ENCODE results near the gene TMPRSS3. TPM values are rescaled to one million over a fixed set of nuclear protein-coding genes. Genes with fewer than 3 reads are reported as not detected.

TMPRSS3 gene
- total RNA-seq, 2 experiments from 2014 or later, result 7.4 to 8.9 TPM

DNA sequence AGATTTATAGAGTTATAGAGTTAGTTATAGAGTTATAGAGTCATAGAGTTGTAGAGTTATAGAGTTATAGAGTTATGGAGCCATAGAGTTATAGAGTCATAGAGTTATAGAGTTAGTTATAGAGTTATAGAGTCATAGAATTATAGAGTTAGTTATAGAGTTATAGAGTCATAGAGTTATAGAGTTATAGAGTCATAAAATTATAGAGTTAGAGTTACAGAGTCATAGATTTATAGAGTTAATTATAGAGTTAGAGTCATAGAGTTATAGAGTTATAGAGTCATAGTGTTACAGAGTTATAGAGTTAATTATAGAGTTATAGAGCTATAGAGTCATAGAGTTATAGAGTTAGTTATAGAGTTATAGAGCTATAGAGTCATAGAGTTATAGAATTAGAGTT is 40.0 kb upstream of the TMPRSS3 start:
- ChIA-PET POLR2A (no interaction called here), CTCF (no interaction called here)
- Mint-ChIP-seq H3K27me3 (no peaks in the 10 kb centered on the region), H3K27ac (no peak overlapping the region), H3K36me3 (ENCODE audit: low read depth) (peaks cover 98% of the 10 kb centered on the region), H3K9me3 (peaks cover 15% of the 10 kb centered on the region), H3K4me1 (peaks cover 61% of the 10 kb centered on the region), H3K4me3 (no peak overlapping the region)
- DNase-seq, result no peak

DNA sequence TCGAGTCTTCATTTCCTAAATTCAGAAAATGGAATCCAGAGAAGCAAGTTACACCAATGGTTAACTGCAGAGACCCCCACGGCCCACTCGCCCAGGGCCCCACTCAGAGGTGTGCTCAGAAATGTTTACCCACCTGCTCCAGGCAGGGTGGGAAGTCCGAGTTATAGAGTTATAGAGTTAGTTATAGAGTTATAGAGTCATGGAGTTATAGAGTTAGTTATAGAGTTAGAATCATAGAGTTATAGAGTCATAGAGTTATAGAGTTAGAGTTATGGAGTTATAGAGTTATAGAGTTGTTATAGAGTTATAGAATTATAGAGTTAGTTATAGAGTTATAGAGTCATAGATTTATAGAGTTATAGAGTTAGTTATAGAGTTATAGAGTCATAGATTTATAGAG is 39.5 kb upstream of the TMPRSS3 start:
- Mint-ChIP-seq H3K4me1 (peaks cover 58% of the 10 kb centered on the region), H3K4me3 (no peak overlapping the region), H3K36me3 (ENCODE audit: low read depth) (peaks cover 98% of the 10 kb centered on the region), H3K27me3 (no peaks in the 10 kb centered on the region), H3K27ac (no peak overlapping the region), H3K9me3 (peaks cover 15% of the 10 kb centered on the region)
- POLR2A ChIA-PET, result no interaction called here
- DNase-seq, result no peak
- CTCF ChIA-PET, result interaction anchor here (1.4 kb wide), 1 partner anchor 12 kb away, joined by 6 read pairs; no protein-coding TSS in a partner anchor

DNA sequence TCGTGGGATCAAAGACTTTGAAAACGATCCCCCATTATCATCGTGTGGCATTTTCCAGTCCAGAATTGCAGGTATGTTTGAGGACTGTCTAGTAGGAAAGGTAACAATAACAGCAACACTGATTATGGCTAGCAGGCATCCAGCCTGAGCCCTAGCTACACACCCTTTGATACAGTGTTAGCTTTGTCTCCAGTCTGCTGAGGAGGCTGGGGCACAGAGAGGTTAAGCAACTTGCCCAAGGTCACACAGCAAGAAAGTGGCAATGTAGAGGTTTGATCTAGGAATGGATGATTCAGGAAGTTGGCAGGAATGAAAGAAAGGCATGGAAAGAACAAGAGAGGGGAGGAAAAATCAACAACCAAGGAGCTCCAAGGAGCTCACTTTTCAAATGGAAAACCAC is 39.0 kb upstream of the TMPRSS3 start:
- ChIA-PET POLR2A (interaction anchor here (0.6 kb wide), 2 partner anchors 460 to 1005 kb away, joined by 3 read pairs; no protein-coding TSS in a partner anchor), CTCF (interaction anchor here (1.4 kb wide), 1 partner anchor 12 kb away, joined by 6 read pairs; no protein-coding TSS in a partner anchor)
- H3K27ac Mint-ChIP-seq, result no peak overlapping the region
- H3K36me3 Mint-ChIP-seq (ENCODE audit: low read depth), result peaks cover 97% of the 10 kb centered on the region
- H3K9me3 Mint-ChIP-seq, result peaks cover 15% of the 10 kb centered on the region
- H3K27me3 Mint-ChIP-seq, result no peaks in the 10 kb centered on the region
- peaks cover 57% of the 10 kb centered on the region for H3K4me1 Mint-ChIP-seq
- DNase-seq, result no peak
- no peak overlapping the region for H3K4me3 Mint-ChIP-seq

DNA sequence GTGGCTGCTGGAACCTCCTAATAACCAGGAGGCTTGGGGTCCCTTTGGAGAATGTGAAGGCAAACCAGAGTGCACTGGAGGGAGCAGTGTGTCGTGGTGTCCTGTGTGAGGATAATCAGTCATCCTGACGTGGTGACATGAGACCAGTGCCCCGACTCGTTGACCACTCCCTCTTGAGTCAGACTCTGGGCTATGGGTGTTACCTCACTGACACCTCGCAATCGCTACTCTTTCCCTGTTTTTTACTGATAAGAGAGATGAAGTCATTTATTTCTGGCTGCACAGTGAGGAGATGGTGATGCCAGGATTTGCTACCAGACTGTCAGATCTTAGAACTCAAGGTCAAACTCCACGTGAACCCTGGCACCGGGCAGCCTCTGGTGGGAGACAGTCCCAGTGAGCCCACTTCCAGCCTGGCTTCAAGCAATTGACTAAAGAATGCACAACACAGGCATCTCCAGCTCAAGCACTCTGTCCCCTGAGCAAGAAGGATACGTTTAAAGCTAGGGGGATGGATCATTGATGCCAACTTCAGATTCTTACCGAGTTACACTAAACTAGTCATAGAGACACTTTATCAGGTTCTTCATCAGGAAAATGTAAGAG is 38.2 kb upstream of the TMPRSS3 start:
- no peak for DNase-seq
- H3K36me3 Mint-ChIP-seq (ENCODE audit: low read depth), result peaks cover 97% of the 10 kb centered on the region
- POLR2A ChIA-PET, result interaction anchor here (0.6 kb wide), 1 partner anchor 461 kb away, joined by 3 read pairs; no protein-coding TSS in a partner anchor
- H3K4me1 Mint-ChIP-seq, result peaks cover 49% of the 10 kb centered on the region
- H3K27ac Mint-ChIP-seq, result no peak overlapping the region
- peaks cover 15% of the 10 kb centered on the region for H3K9me3 Mint-ChIP-seq
- CTCF ChIA-PET, result interaction anchor here (1.4 kb wide), 1 partner anchor 11 kb away, joined by 6 read pairs; no protein-coding TSS in a partner anchor
- H3K27me3 Mint-ChIP-seq, result no peaks in the 10 kb centered on the region
- H3K4me3 Mint-ChIP-seq, result no peak overlapping the region

GRCh38 chr21:42432695-42433094 is 36.8 kb upstream of the TMPRSS3 start:
- no peak for DNase-seq
- H3K4me3 Mint-ChIP-seq, result no peak overlapping the region
- H3K36me3 Mint-ChIP-seq (ENCODE audit: low read depth), result peaks cover 96% of the 10 kb centered on the region
- H3K27me3 Mint-ChIP-seq, result no peaks in the 10 kb centered on the region
- ChIA-PET POLR2A (interaction anchor here (0.6 kb wide), 1 partner anchor 244 kb away, joined by 3 read pairs; no protein-coding TSS in a partner anchor), CTCF (interaction anchor here (1.3 kb wide), 1 partner anchor 122 kb away, joined by 3 read pairs; no protein-coding TSS in a partner anchor)
- peak overlapping the region; percentile 31 for H3K27ac Mint-ChIP-seq
- peaks cover 44% of the 10 kb centered on the region for H3K4me1 Mint-ChIP-seq
- peaks cover 15% of the 10 kb centered on the region for H3K9me3 Mint-ChIP-seq

GRCh38 chr21:42431196-42431595 is 35.3 kb upstream of the TMPRSS3 start:
- Mint-ChIP-seq H3K36me3 (ENCODE audit: low read depth) (peaks cover 96% of the 10 kb centered on the region), H3K9me3 (peaks cover 15% of the 10 kb centered on the region), H3K27me3 (no peaks in the 10 kb centered on the region), H3K4me1 (peaks cover 48% of the 10 kb centered on the region), H3K4me3 (no peak overlapping the region), H3K27ac (peak overlapping the region; percentile 41)
- DNase-seq, result no peak
- CTCF ChIA-PET, result interaction anchor here (0.5 to 1.1 kb wide), 2 partner anchors 26 to 81 kb away, joined by 3 read pairs; no protein-coding TSS in a partner anchor
- POLR2A ChIA-PET, result no interaction called here

DNA sequence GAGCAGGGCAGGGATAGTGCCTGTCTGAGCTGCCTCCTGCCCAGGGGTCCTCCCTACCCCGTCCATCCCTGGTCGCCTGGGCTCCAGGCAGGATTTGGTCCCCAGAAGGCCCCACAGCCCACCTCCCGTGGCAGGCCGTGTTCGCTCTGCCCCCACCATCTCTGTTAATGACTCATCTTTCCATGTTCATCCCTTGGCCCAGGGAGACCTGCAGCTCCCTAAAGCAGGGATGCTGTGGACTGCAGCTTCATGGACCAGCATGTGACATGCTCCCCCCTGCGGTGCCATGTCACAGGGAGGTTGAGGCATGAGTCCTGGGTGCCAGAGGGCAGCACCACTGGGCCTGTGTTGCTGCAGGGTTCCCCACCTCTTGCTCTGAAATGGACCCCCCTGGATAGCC is 34.7 kb upstream of the TMPRSS3 start:
- Mint-ChIP-seq H3K9me3 (peaks cover 15% of the 10 kb centered on the region), H3K27ac (no peak overlapping the region), H3K36me3 (ENCODE audit: low read depth) (peaks cover 96% of the 10 kb centered on the region), H3K27me3 (no peaks in the 10 kb centered on the region), H3K4me1 (peaks cover 55% of the 10 kb centered on the region), H3K4me3 (no peak overlapping the region)
- POLR2A ChIA-PET, result no interaction called here
- CTCF ChIA-PET, result interaction anchor here (1.1 kb wide), 2 partner anchors 26 to 42 kb away, joined by 3 read pairs; no protein-coding TSS in a partner anchor
- DNase-seq, result no peak

DNA sequence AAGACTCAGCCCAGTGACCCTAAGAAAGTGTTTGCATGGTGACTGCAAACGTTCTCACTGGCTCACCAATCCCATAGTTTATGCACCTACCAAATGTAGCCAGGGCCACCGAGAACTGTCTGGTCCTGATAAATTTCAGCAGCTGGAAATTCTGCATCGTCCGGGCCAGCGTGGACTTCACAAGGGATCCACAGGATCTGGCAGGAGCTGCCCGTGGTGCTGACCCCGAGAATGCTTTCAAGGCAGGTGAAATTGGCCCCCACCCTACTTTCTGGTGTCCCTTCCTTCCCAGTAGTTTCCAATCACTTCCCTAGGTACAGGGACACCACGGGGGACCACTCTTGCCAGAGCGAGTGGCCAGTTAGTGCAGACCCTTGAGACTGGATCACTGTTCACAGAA is 34.0 kb upstream of the TMPRSS3 start:
- Mint-ChIP-seq H3K9me3 (peaks cover 15% of the 10 kb centered on the region), H3K27ac (no peak overlapping the region), H3K4me3 (no peak overlapping the region), H3K4me1 (peaks cover 55% of the 10 kb centered on the region), H3K27me3 (no peaks in the 10 kb centered on the region), H3K36me3 (ENCODE audit: low read depth) (peaks cover 96% of the 10 kb centered on the region)
- ChIA-PET CTCF (interaction anchor here (1.1 kb wide), 1 partner anchor 41 kb away, joined by 3 read pairs; no protein-coding TSS in a partner anchor), POLR2A (no interaction called here)
- no peak for DNase-seq

GRCh38 chr21:42429021-42429420 is 33.2 kb upstream of the TMPRSS3 start:
- Mint-ChIP-seq H3K4me1 (peaks cover 55% of the 10 kb centered on the region), H3K36me3 (ENCODE audit: low read depth) (peaks cover 94% of the 10 kb centered on the region), H3K27ac (no peak overlapping the region), H3K4me3 (no peak overlapping the region), H3K9me3 (peaks cover 15% of the 10 kb centered on the region), H3K27me3 (no peaks in the 10 kb centered on the region)
- no peak for DNase-seq
- ChIA-PET POLR2A (no interaction called here), CTCF (interaction anchor here (0.9 to 1.5 kb wide), 3 partner anchors 10 to 118 kb away, joined by 3 to 4 read pairs (median 3); no protein-coding TSS in a partner anchor)

GRCh38 chr21:42427809-42428419 is 32.1 kb upstream of the TMPRSS3 start:
- Mint-ChIP-seq H3K9me3 (peaks cover 12% of the 10 kb centered on the region), H3K27me3 (no peaks in the 10 kb centered on the region), H3K36me3 (ENCODE audit: low read depth) (peaks cover 94% of the 10 kb centered on the region), H3K27ac (no peak overlapping the region), H3K4me1 (peaks cover 55% of the 10 kb centered on the region), H3K4me3 (no peak overlapping the region)
- DNase-seq, result no peak
- CTCF ChIA-PET, result interaction anchor here (0.9 to 1.5 kb wide), 4 partner anchors 11 to 117 kb away, joined by 3 to 4 read pairs (median 3); no protein-coding TSS in a partner anchor
- POLR2A ChIA-PET, result no interaction called here

DNA sequence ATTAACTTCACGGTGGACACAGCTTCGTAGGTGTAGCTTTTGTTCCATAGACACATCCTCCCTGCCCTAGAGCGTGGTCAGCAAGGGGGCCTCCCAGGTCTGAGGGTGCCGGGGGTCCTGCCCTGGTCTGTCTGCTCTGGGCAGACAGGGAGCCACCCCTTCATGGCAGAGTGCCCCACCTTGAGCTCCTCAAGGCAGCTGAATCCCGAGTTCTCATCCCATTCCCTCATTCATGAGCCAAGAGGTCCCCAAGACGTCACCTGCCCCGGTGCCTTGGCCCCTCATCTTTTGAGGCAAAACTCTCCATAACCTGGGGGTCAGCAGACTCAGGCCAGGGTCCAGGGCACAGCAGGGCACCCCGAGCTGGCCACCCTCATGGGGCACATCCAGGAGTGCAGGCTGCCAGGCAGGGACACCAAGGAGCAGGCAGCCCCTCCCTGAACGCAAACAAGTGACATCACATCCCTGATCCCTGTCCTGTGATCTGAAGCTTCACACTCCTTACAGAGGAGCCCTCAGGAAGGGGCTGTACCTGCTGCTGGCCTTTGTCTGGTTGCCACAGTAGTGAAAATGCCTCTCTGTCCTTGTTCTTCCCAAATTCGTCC is 31.1 kb upstream of the TMPRSS3 start:
- H3K4me3 Mint-ChIP-seq, result no peak overlapping the region

DNA sequence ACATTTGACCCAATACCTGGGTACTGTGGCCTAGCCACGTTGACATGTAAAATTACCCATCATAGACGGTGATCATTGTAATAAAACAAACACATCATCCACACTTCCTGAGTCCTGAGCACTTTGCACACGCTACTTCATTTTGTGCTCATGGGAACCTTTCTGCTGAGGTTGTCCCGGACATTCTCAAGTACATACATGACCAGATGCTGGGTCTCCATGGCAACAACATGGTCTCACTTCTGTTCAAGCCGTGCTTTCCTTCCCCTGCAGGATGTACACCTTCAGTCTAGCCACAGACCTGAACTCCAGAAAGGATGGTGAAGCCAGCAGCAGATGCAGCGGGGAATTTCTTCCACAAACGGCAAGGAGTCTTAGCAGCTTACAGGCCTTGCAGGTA is 30.6 kb upstream of the TMPRSS3 start:
- CTCF ChIA-PET, result interaction anchor here (1.1 kb wide), 1 partner anchor 189 kb away, joined by 3 read pairs; no protein-coding TSS in a partner anchor

More for the DNA sequence above, 31.1 kb upstream of the TMPRSS3 start:
- H3K9me3 Mint-ChIP-seq, result peaks cover 4% of the 10 kb centered on the region
- no peak overlapping the region for H3K27ac Mint-ChIP-seq
- POLR2A ChIA-PET, result interaction anchor here (0.6 kb wide), 1 partner anchor 11 kb away, joined by 3 read pairs; no protein-coding TSS in a partner anchor
- H3K27me3 Mint-ChIP-seq, result no peaks in the 10 kb centered on the region
- peaks cover 94% of the 10 kb centered on the region for H3K36me3 Mint-ChIP-seq (ENCODE audit: low read depth)
- no peak for DNase-seq
- H3K4me1 Mint-ChIP-seq, result peaks cover 56% of the 10 kb centered on the region
- CTCF ChIA-PET, result no interaction called here

More for the DNA sequence above, 30.6 kb upstream of the TMPRSS3 start:
- Mint-ChIP-seq H3K27me3 (no peaks in the 10 kb centered on the region), H3K36me3 (ENCODE audit: low read depth) (peaks cover 94% of the 10 kb centered on the region), H3K4me1 (peaks cover 61% of the 10 kb centered on the region), H3K9me3 (no peaks in the 10 kb centered on the region), H3K4me3 (peak overlapping the region; percentile 1), H3K27ac (no peak overlapping the region)
- POLR2A ChIA-PET, result no interaction called here
- no peak for DNase-seq
